ENCODE data around the gene UCN. TPM values are rescaled to one million over a fixed set of nuclear protein-coding genes. Genes with fewer than 3 reads are reported as not detected.

UCN gene
- polyA plus RNA-seq, 1 donor (not counting 4 experiments of a cell fraction or from before 2014, with no cell fraction given) = 0.10 TPM

- Histone ChIP-seq H2AFZ (ENCODE audit: control insufficient read depth, low read length) (no peak overlapping the region), H3K4me3 (ENCODE audit: control insufficient read depth in 2 of 3, extremely low read depth in 1 of 3, insufficient read depth in 2 of 3, low read depth in 1 of 3, low read length in 3 of 3) (peak overlapping the region; percentile 27 to 44 (median 42)), H3K36me3 (ENCODE audit: control insufficient read depth in 2 of 2, extremely low read depth in 1 of 2, insufficient read depth in 2 of 2, low read length in 2 of 2) (no peaks in the 10 kb centered on the region), H3K79me2 (ENCODE audit: control insufficient read depth, insufficient read depth, low read length) (no peaks in the 10 kb centered on the region), H4K20me1 (ENCODE audit: control insufficient read depth, extremely low read depth, insufficient read depth, low read length) (peaks cover 2% of the 10 kb centered on the region), H3K9me1 (ENCODE audit: control insufficient read depth, extremely low read depth, insufficient read depth, low read length) (no peaks in the 10 kb centered on the region), H3K27me3 (ENCODE audit: control insufficient read depth, extremely low read depth, insufficient read depth, low read length) (peaks cover 72% of the 10 kb centered on the region), H3K27ac (ENCODE audit: control insufficient read depth, insufficient read depth, low read length) (no peak overlapping the region), H3K4me1 (ENCODE audit: control insufficient read depth, extremely low read depth, insufficient read depth, low read length) (peaks cover 14% of the 10 kb centered on the region), H3K9ac (ENCODE audit: control insufficient read depth, extremely low read depth, insufficient read depth, low read length) (no peak overlapping the region), H3K9me3 (ENCODE audit: control insufficient read depth, low read depth, low read length) (no peaks in the 10 kb centered on the region), H3K4me2 (ENCODE audit: control insufficient read depth, extremely low read depth, insufficient read depth, low read depth, low read length) (peak overlapping the region; percentile 71)
- dilution Hi-C loops (cut with MboI; ENCODE audit: extremely low pct_ligation_motif_present, low sequenced_read_pairs) = no loop called here
- TF ChIP-seq EZH2 (IDR thresholded peaks at IDR 0.05; ENCODE audit: low read length) (peak; percentile 98), CTCF (optimal IDR thresholded peaks at IDR 0.05 in 1 of 3, IDR thresholded peaks at IDR 0.05 in 1 of 3, conservative IDR thresholded peaks at IDR 0.05 in 1 of 3; ENCODE audit: extremely low read depth in 1 of 3, insufficient read depth in 2 of 3, low read length in 3 of 3) (no peak)
- no peak for FAIRE-seq
- no peak for DNase-seq (ENCODE audit: low read depth, low spot score)
These were observed 44.7 kb downstream of the UCN start for GRCh38 chr2:27263287-27264252.

- FAIRE-seq = no peak
- H3K27ac ChIP-seq (ENCODE audit: control insufficient read depth, insufficient read depth, low read length) = no peak within 1 kb of the TSS
- H3K9me1 ChIP-seq (ENCODE audit: control insufficient read depth, extremely low read depth, insufficient read depth, low read length) = no peaks in the 10 kb centered on the region
- H3K27me3 ChIP-seq (ENCODE audit: control insufficient read depth, extremely low read depth, insufficient read depth, low read length) = peaks cover 77% of the 10 kb centered on the region
- H3K4me3 ChIP-seq (ENCODE audit: control insufficient read depth in 2 of 3, extremely low read depth in 1 of 3, insufficient read depth in 2 of 3, low read depth in 1 of 3, low read length in 3 of 3) = peak within 1 kb of the TSS; percentile 27 to 54 (median 42)
- H3K36me3 ChIP-seq (ENCODE audit: control insufficient read depth in 2 of 2, extremely low read depth in 1 of 2, insufficient read depth in 2 of 2, low read length in 2 of 2) = no peaks in the 10 kb centered on the region
- H3K4me2 ChIP-seq (ENCODE audit: control insufficient read depth, extremely low read depth, insufficient read depth, low read depth, low read length) = peak within 1 kb of the TSS; percentile 71
- H2AFZ ChIP-seq (ENCODE audit: control insufficient read depth, low read length) = peak within 1 kb of the TSS; percentile 26
- H3K4me1 ChIP-seq (ENCODE audit: control insufficient read depth, extremely low read depth, insufficient read depth, low read length) = peaks cover 14% of the 10 kb centered on the region
- DNase-seq (ENCODE audit: low read depth, low spot score) = no peak
- dilution Hi-C loops (cut with MboI; ENCODE audit: extremely low pct_ligation_motif_present, low sequenced_read_pairs) = no loop called here
- no peak within 1 kb of the TSS for H3K9ac ChIP-seq (ENCODE audit: control insufficient read depth, extremely low read depth, insufficient read depth, low read length)
- no peaks in the 10 kb centered on the region for H3K9me3 ChIP-seq (ENCODE audit: control insufficient read depth, low read depth, low read length)
- H3K79me2 ChIP-seq (ENCODE audit: control insufficient read depth, insufficient read depth, low read length) = no peaks in the 10 kb centered on the region
- H4K20me1 ChIP-seq (ENCODE audit: control insufficient read depth, extremely low read depth, insufficient read depth, low read length) = peaks cover 2% of the 10 kb centered on the region
- TF ChIP-seq EZH2 (IDR thresholded peaks at IDR 0.05; ENCODE audit: low read length) = peak; percentile 92
- TF ChIP-seq CTCF (optimal IDR thresholded peaks at IDR 0.05 in 1 of 3, IDR thresholded peaks at IDR 0.05 in 1 of 3, conservative IDR thresholded peaks at IDR 0.05 in 1 of 3; ENCODE audit: extremely low read depth in 1 of 3, insufficient read depth in 2 of 3, low read length in 3 of 3) = no peak
These were observed 45.6 kb downstream of the UCN start, which contains the start of gene SLC30A3 for GRCh38 chr2:27262379-27263286. Gene SLC30A3 (minus strand): TSS chr2:27263047. CDS start chr2:27262906, 141 bp downstream.

Data from keratinocyte (primary cell).